Measurements from ENCODE around the gene PARK7. TPM values are rescaled to one million over a fixed set of nuclear protein-coding genes. Genes with fewer than 3 reads are reported as not detected.
A peak's percentile ranks its signal among the peaks of the same experiment; 100 is the strongest.

The PARK7 gene
- total and polyA plus RNA-seq, 3 experiments from 2014 or later = 396 to 628 (median 583) TPM

- peaks cover 0 to 3% (median 0%) of the 10 kb centered on the region in 3 donors for H3K36me3 Mint-ChIP-seq
- no peaks in the 10 kb centered on the region for H3K4me1 ChIP-seq (ENCODE audit: insufficient read depth, low read length)
- H3K27ac Mint-ChIP-seq = no peak overlapping the region
- DNase-seq = no peak
- no peak overlapping the region for H3K27ac ChIP-seq (ENCODE audit: low read depth, low read length)
- H3K4me3 ChIP-seq (ENCODE audit: low read length) = no peak overlapping the region
- no peaks in the 10 kb centered on the region for H3K9me3 ChIP-seq (ENCODE audit: low read length)
- POLR2A ChIA-PET = no interaction called here
- no peaks in the 10 kb centered on the region for H3K27me3 ChIP-seq (ENCODE audit: insufficient read depth, low read length, poor library complexity, severe bottlenecking)
- no peaks in the 10 kb centered on the region for H3K9me3 Mint-ChIP-seq
- H3K36me3 ChIP-seq (ENCODE audit: insufficient read depth, low read length) = no peaks in the 10 kb centered on the region
- peaks cover 4 to 30% of the 10 kb centered on the region in 2 donors for H3K27me3 Mint-ChIP-seq
- peaks cover 0 to 7% (median 0%) of the 10 kb centered on the region in 3 donors for H3K4me1 Mint-ChIP-seq
- CTCF ChIA-PET = interaction anchor here (1.0 to 6.8 kb wide), 2 partner anchors 296 to 332 kb away, joined by 4 to 47 read pairs; no protein-coding TSS in a partner anchor
- no peak overlapping the region for H3K4me3 Mint-ChIP-seq
These were observed 57.1 kb downstream of the PARK7 start for GRCh38 chr1:8018492-8019228.

- Histone ChIP-seq H3K36me3 (ENCODE audit: insufficient read depth, low read length) (no peaks in the 10 kb centered on the region), H3K4me1 (ENCODE audit: insufficient read depth, low read length) (no peaks in the 10 kb centered on the region), H3K27me3 (ENCODE audit: insufficient read depth, low read length, poor library complexity, severe bottlenecking) (no peaks in the 10 kb centered on the region), H3K4me3 (ENCODE audit: low read length) (no peak overlapping the region), H3K9me3 (ENCODE audit: low read length) (no peaks in the 10 kb centered on the region), H3K27ac (ENCODE audit: low read depth, low read length) (no peak overlapping the region)
- no peak overlapping the region for H3K27ac Mint-ChIP-seq
- H3K4me1 Mint-ChIP-seq = peaks cover 0 to 7% (median 0%) of the 10 kb centered on the region in 3 donors
- CTCF ChIA-PET = interaction anchor here (1.0 to 6.8 kb wide), 3 partner anchors 296 to 332 kb away, joined by 4 to 47 read pairs (median 5); no protein-coding TSS in a partner anchor
- no peaks in the 10 kb centered on the region for H3K9me3 Mint-ChIP-seq
- peaks cover 4 to 34% of the 10 kb centered on the region in 2 donors for H3K27me3 Mint-ChIP-seq
- no peak overlapping the region for H3K4me3 Mint-ChIP-seq
- DNase-seq = no peak
- POLR2A ChIA-PET = no interaction called here
- H3K36me3 Mint-ChIP-seq = no peaks in the 10 kb centered on the region
These were observed 57.7 kb downstream of the PARK7 start for GRCh38 chr1:8019229-8019620.

- POLR2A ChIA-PET = no interaction called here
- DNase-seq = no peak
- Mint-ChIP-seq H3K4me1 (peaks cover 2 to 5% (median 2%) of the 10 kb centered on the region in 3 donors), H3K4me3 (no peak overlapping the region), H3K27ac (no peak overlapping the region), H3K27me3 (peaks cover 5 to 38% of the 10 kb centered on the region in 2 donors), H3K36me3 (no peaks in the 10 kb centered on the region), H3K9me3 (no peaks in the 10 kb centered on the region)
- no peak overlapping the region for H3K27ac ChIP-seq (ENCODE audit: low read depth, low read length)
- no peaks in the 10 kb centered on the region for H3K36me3 ChIP-seq (ENCODE audit: insufficient read depth, low read length)
- H3K4me3 ChIP-seq (ENCODE audit: low read length) = no peak overlapping the region
- H3K27me3 ChIP-seq (ENCODE audit: insufficient read depth, low read length, poor library complexity, severe bottlenecking) = peaks cover 2% of the 10 kb centered on the region
- H3K9me3 ChIP-seq (ENCODE audit: low read length) = no peaks in the 10 kb centered on the region
- CTCF ChIA-PET = interaction anchor here (1.0 to 1.2 kb wide), 2 partner anchors 329 to 331 kb away, joined by 4 to 5 read pairs; no protein-coding TSS in a partner anchor
- peaks cover under 1% of the 10 kb centered on the region for H3K4me1 ChIP-seq (ENCODE audit: insufficient read depth, low read length)
These were observed 58.5 kb downstream of the PARK7 start for GRCh38 chr1:8020032-8020431.

- Mint-ChIP-seq H3K27ac (no peak overlapping the region), H3K4me3 (no peak overlapping the region), H3K4me1 (peaks cover 8 to 10% (median 10%) of the 10 kb centered on the region in 3 donors), H3K9me3 (no peaks in the 10 kb centered on the region), H3K27me3 (peaks cover 9 to 36% of the 10 kb centered on the region in 2 donors), H3K36me3 (no peaks in the 10 kb centered on the region)
- ChIA-PET CTCF (no interaction called here), POLR2A (no interaction called here)
- DNase-seq = no peak
- Histone ChIP-seq H3K27ac (ENCODE audit: low read depth, low read length) (no peak overlapping the region), H3K36me3 (ENCODE audit: insufficient read depth, low read length) (no peaks in the 10 kb centered on the region), H3K27me3 (ENCODE audit: insufficient read depth, low read length, poor library complexity, severe bottlenecking) (peaks cover 6% of the 10 kb centered on the region), H3K4me3 (ENCODE audit: low read length) (no peak overlapping the region), H3K4me1 (ENCODE audit: insufficient read depth, low read length) (peaks cover 12% of the 10 kb centered on the region), H3K9me3 (ENCODE audit: low read length) (no peaks in the 10 kb centered on the region)
These were observed 60.3 kb downstream of the PARK7 start for GRCh38 chr1:8021676-8022266.

- Mint-ChIP-seq H3K4me3 (peak overlapping the region in 1 of 7 donors; percentile 25), H3K9me3 (no peaks in the 10 kb centered on the region), H3K27ac (peak overlapping the region in 1 of 8 donors; percentile 27), H3K4me1 (peaks cover 12 to 14% (median 13%) of the 10 kb centered on the region in 3 donors), H3K27me3 (peaks cover 11 to 32% of the 10 kb centered on the region in 2 donors), H3K36me3 (no peaks in the 10 kb centered on the region)
- Histone ChIP-seq H3K27me3 (ENCODE audit: insufficient read depth, low read length, poor library complexity, severe bottlenecking) (peaks cover 6% of the 10 kb centered on the region), H3K36me3 (ENCODE audit: insufficient read depth, low read length) (no peaks in the 10 kb centered on the region), H3K4me3 (ENCODE audit: low read length) (no peak overlapping the region), H3K27ac (ENCODE audit: low read depth, low read length) (no peak overlapping the region), H3K4me1 (ENCODE audit: insufficient read depth, low read length) (peaks cover 12% of the 10 kb centered on the region), H3K9me3 (ENCODE audit: low read length) (no peaks in the 10 kb centered on the region)
- ChIA-PET POLR2A (no interaction called here), CTCF (no interaction called here)
- no peak for DNase-seq
These were observed 61.1 kb downstream of the PARK7 start for GRCh38 chr1:8022395-8023286.

- no peaks in the 10 kb centered on the region for H3K9me3 ChIP-seq (ENCODE audit: low read length)
- no peaks in the 10 kb centered on the region for H3K36me3 Mint-ChIP-seq
- no peak overlapping the region for H3K4me3 ChIP-seq (ENCODE audit: low read length)
- no peaks in the 10 kb centered on the region for H3K36me3 ChIP-seq (ENCODE audit: insufficient read depth, low read length)
- H3K4me1 ChIP-seq (ENCODE audit: insufficient read depth, low read length) = peaks cover 12% of the 10 kb centered on the region
- no peaks in the 10 kb centered on the region for H3K9me3 Mint-ChIP-seq
- H3K27me3 Mint-ChIP-seq = peaks cover 11 to 26% of the 10 kb centered on the region in 2 donors
- H3K4me3 Mint-ChIP-seq = no peak overlapping the region
- CTCF ChIA-PET = interaction anchor here (2.2 kb wide), 1 partner anchor 8 kb away, joined by 6 read pairs; no protein-coding TSS in a partner anchor
- no peak overlapping the region for H3K27ac Mint-ChIP-seq
- POLR2A ChIA-PET = no interaction called here
- peaks cover 12 to 14% (median 13%) of the 10 kb centered on the region in 3 donors for H3K4me1 Mint-ChIP-seq
- DNase-seq = no peak
- H3K27ac ChIP-seq (ENCODE audit: low read depth, low read length) = no peak overlapping the region
- peaks cover 6% of the 10 kb centered on the region for H3K27me3 ChIP-seq (ENCODE audit: insufficient read depth, low read length, poor library complexity, severe bottlenecking)
These were observed 61.9 kb downstream of the PARK7 start for GRCh38 chr1:8023287-8023994.

GRCh38 chr1:8023995-8024313 is 62.4 kb downstream of the PARK7 start:
- Histone ChIP-seq H3K36me3 (ENCODE audit: insufficient read depth, low read length) (no peaks in the 10 kb centered on the region), H3K27ac (ENCODE audit: low read depth, low read length) (no peak overlapping the region), H3K27me3 (ENCODE audit: insufficient read depth, low read length, poor library complexity, severe bottlenecking) (peaks cover 6% of the 10 kb centered on the region), H3K4me3 (ENCODE audit: low read length) (no peak overlapping the region), H3K9me3 (ENCODE audit: low read length) (no peaks in the 10 kb centered on the region), H3K4me1 (ENCODE audit: insufficient read depth, low read length) (peaks cover 12% of the 10 kb centered on the region)
- no peak for DNase-seq
- H3K4me1 Mint-ChIP-seq = peaks cover 12 to 14% (median 13%) of the 10 kb centered on the region in 3 donors
- peaks cover 7 to 21% of the 10 kb centered on the region in 2 donors for H3K27me3 Mint-ChIP-seq
- peak overlapping the region in 1 of 7 donors; percentile 36 for H3K4me3 Mint-ChIP-seq
- H3K9me3 Mint-ChIP-seq = no peaks in the 10 kb centered on the region
- H3K27ac Mint-ChIP-seq = no peak overlapping the region
- ChIA-PET CTCF (interaction anchor here (2.2 kb wide), 1 partner anchor 9 kb away, joined by 6 read pairs; no protein-coding TSS in a partner anchor), POLR2A (no interaction called here)
- no peaks in the 10 kb centered on the region for H3K36me3 Mint-ChIP-seq
